Thoracic aorta (tissue), 2 donors: ENCODE data around the gene TSHZ2. TPM values are rescaled to one million over a fixed set of nuclear protein-coding genes. Genes with fewer than 3 reads are reported as not detected.

Experiments
- ATAC-seq: fragments of 150-250 bp; one replicate; pipeline ENCODE4 v1.8.0; 2017; ENCODE audit warnings: low read depth; ENCODE audit not compliant: insufficient number of reproducible peaks, low FRiP score
- DNase-seq: peaks from one replicate; pipeline ENCODE4 v3.0.0-alpha.2; 2020; ENCODE audit warnings: low spot score
- H3K27ac ChIP-seq, 2 donors: fragments of 200-600 bp; sonication (generic); 1 replicate in 1 of 2; 2 replicates in 1 of 2; pipeline ENCODE4 v1.5.1; 2016; ENCODE audit warnings: mild to moderate bottlenecking in 2 of 2, moderate library complexity in 2 of 2
- H3K27me3 ChIP-seq: fragments of 200-600 bp; sonication (generic); replicated peaks from 2 replicates; pipeline ENCODE4 v1.6.0; 2016; ENCODE audit warnings: mild to moderate bottlenecking; ENCODE audit not compliant: insufficient read depth
- H3K36me3 ChIP-seq: fragments of 200-600 bp; sonication (generic); one replicate; pipeline ENCODE4 v1.5.1; 2016
- H3K4me1 ChIP-seq, 2 donors: fragments of 200-600 bp; sonication (generic); 1 replicate in 1 of 2; 2 replicates in 1 of 2; pipeline versions ENCODE4 v1.5.1 to v1.6.0; 2016; ENCODE audit warnings: low read depth in 2 of 2, mild to moderate bottlenecking in 1 of 2; ENCODE audit not compliant: control insufficient read depth in 1 of 2
- H3K4me3 ChIP-seq: fragments of 200-600 bp; sonication (generic); 2 replicates; pipeline ENCODE4 v1.5.1; 2016; ENCODE audit warnings: mild to moderate bottlenecking
- H3K9me3 ChIP-seq: fragments of 200-600 bp; sonication (generic); 2 replicates; pipeline ENCODE4 v1.5.1; 2016
- CTCF ChIP-seq: fragments of 200-600 bp; sonication (generic); IDR thresholded peaks from one replicate; pipeline ENCODE4 v1.5.1; 2019; ENCODE audit warnings: antibody characterized with exemption
- total RNA-seq, 2 donors: library from RNA; depleted of rRNA; stranded (reverse); fragments of >200 nt; gene quantifications; one replicate each; pipeline versions ENCODE4 v1.1.0 to v1.2.3, GENCODE V29; 2016

TSHZ2 gene
- total RNA-seq, 2 donors from 2014 or later: 8.4 to 32.6 TPM

GRCh38 chr20:53221731-53222130 is 249.6 kb downstream of the TSHZ2 start:
- no peak for TF ChIP-seq CTCF
- no peak overlapping the region for H3K27ac ChIP-seq
- DNase-seq (no peak), ATAC-seq (no peak)
- H3K4me1 ChIP-seq: no peaks in the 10 kb centered on the region
- no peaks in the 10 kb centered on the region for H3K9me3 ChIP-seq
- H3K36me3 ChIP-seq: no peaks in the 10 kb centered on the region
- H3K4me3 ChIP-seq: no peak overlapping the region
- H3K27me3 ChIP-seq: no peaks in the 10 kb centered on the region

- Histone ChIP-seq H3K36me3 (no peaks in the 10 kb centered on the region), H3K4me1 (no peaks in the 10 kb centered on the region), H3K27me3 (no peaks in the 10 kb centered on the region), H3K27ac (no peak overlapping the region), H3K4me3 (no peak overlapping the region), H3K9me3 (no peaks in the 10 kb centered on the region)
- no peak for ATAC-seq
- no peak for TF ChIP-seq CTCF
- no peak for DNase-seq
Observed at GRCh38 chr20:53222416-53222815, 250.3 kb downstream of the TSHZ2 start.

- Histone ChIP-seq H3K36me3 (no peaks in the 10 kb centered on the region), H3K4me3 (no peak overlapping the region), H3K4me1 (no peaks in the 10 kb centered on the region), H3K9me3 (no peaks in the 10 kb centered on the region), H3K27me3 (no peaks in the 10 kb centered on the region), H3K27ac (no peak overlapping the region)
- TF ChIP-seq CTCF: no peak
- ATAC-seq (no peak), DNase-seq (no peak)
Observed at GRCh38 chr20:53222932-53223331, 250.8 kb downstream of the TSHZ2 start.

- H3K36me3 ChIP-seq: no peaks in the 10 kb centered on the region
- no peak for TF ChIP-seq CTCF
- ATAC-seq: no peak
- H3K9me3 ChIP-seq: no peaks in the 10 kb centered on the region
- H3K4me3 ChIP-seq: no peak overlapping the region
- H3K27me3 ChIP-seq: no peaks in the 10 kb centered on the region
- no peak overlapping the region for H3K27ac ChIP-seq
- no peak for DNase-seq
- no peaks in the 10 kb centered on the region for H3K4me1 ChIP-seq
Observed at GRCh38 chr20:53223626-53224172, 251.5 kb downstream of the TSHZ2 start.

GRCh38 chr20:53224851-53225250 is 252.7 kb downstream of the TSHZ2 start:
- Histone ChIP-seq H3K27ac (no peak overlapping the region), H3K36me3 (no peaks in the 10 kb centered on the region), H3K4me1 (no peaks in the 10 kb centered on the region), H3K4me3 (no peak overlapping the region), H3K27me3 (no peaks in the 10 kb centered on the region), H3K9me3 (no peaks in the 10 kb centered on the region)
- TF ChIP-seq CTCF: no peak
- DNase-seq: no peak
- no peak for ATAC-seq
